Memory B cell (primary cell): ENCODE results near the gene MMP20.
A peak's percentile ranks its signal among the peaks of the same experiment; 100 is the strongest.

Source experiments
- ATAC-seq: fragments of 150-1000 bp; cut with Tn5 transposase; 2 replicates; pipeline ENCODE4 v1.10.0; 2021; ENCODE audit warnings: low read depth, mild to moderate bottlenecking, moderate library complexity
- DNase-seq, 2 donors: peaks; one replicate each; pipeline ENCODE4 v3.0.0; 2022; ENCODE audit warnings: low spot score in 2 of 2
- H3K27ac Mint-ChIP-seq: one replicate; pipeline ENCODE4 v1.8.0; 2022; ENCODE audit warnings: mild to moderate bottlenecking, moderate library complexity, mixed read lengths
- H3K27me3 Mint-ChIP-seq: one replicate; pipeline ENCODE4 v1.8.0; 2022; ENCODE audit warnings: mixed read lengths
- H3K36me3 Mint-ChIP-seq: one replicate; pipeline ENCODE4 v1.8.0; 2022; ENCODE audit warnings: mild to moderate bottlenecking, mixed read lengths
- H3K4me1 Mint-ChIP-seq: one replicate; pipeline ENCODE4 v1.8.0; 2022; ENCODE audit warnings: mixed read lengths
- H3K4me3 Mint-ChIP-seq: one replicate; pipeline ENCODE4 v1.8.0; 2022; ENCODE audit warnings: mild to moderate bottlenecking, moderate library complexity, mixed read lengths
- H3K9me3 Mint-ChIP-seq: one replicate; pipeline ENCODE4 v1.8.0; 2022; ENCODE audit warnings: mixed read lengths

MMP20 gene

GRCh38 chr11:102625177-102625576 is at the start of gene MMP20:
TSS of gene MMP20 (minus strand) at chr11:102625332. CDS start at chr11:102625319, 13 bp downstream.
- no peak for DNase-seq
- H3K9me3 Mint-ChIP-seq: no peaks in the 10 kb centered on the region
- no peak within 1 kb of the TSS for H3K4me3 Mint-ChIP-seq
- H3K27me3 Mint-ChIP-seq: peaks cover 14% of the 10 kb centered on the region
- no peak within 1 kb of the TSS for H3K27ac Mint-ChIP-seq
- no peak for ATAC-seq
- no peaks in the 10 kb centered on the region for H3K36me3 Mint-ChIP-seq
- peaks cover 3% of the 10 kb centered on the region for H3K4me1 Mint-ChIP-seq

GRCh38 chr11:102669664-102670063 is 44.5 kb upstream of the MMP20 start:
- no peak overlapping the region for H3K27ac Mint-ChIP-seq

GRCh38 chr11:102666331-102666957 is 41.3 kb upstream of the MMP20 start:
- H3K4me3 Mint-ChIP-seq: no peak overlapping the region
- H3K27ac Mint-ChIP-seq: no peak overlapping the region
- no peak for ATAC-seq
- peaks cover 3% of the 10 kb centered on the region for H3K4me1 Mint-ChIP-seq
- H3K36me3 Mint-ChIP-seq: no peaks in the 10 kb centered on the region
- no peaks in the 10 kb centered on the region for H3K9me3 Mint-ChIP-seq
- DNase-seq: no peak
- H3K27me3 Mint-ChIP-seq: peaks cover 10% of the 10 kb centered on the region

More at GRCh38 chr11:102669664-102670063, 44.5 kb upstream of the MMP20 start:
- H3K27me3 Mint-ChIP-seq: peaks cover 6% of the 10 kb centered on the region
- no peak for DNase-seq
- H3K4me3 Mint-ChIP-seq: no peak overlapping the region
- no peaks in the 10 kb centered on the region for H3K9me3 Mint-ChIP-seq
- ATAC-seq: no peak
- peaks cover 3% of the 10 kb centered on the region for H3K4me1 Mint-ChIP-seq
- H3K36me3 Mint-ChIP-seq: no peaks in the 10 kb centered on the region

GRCh38 chr11:102664001-102664752 is 39.0 kb upstream of the MMP20 start:
- Mint-ChIP-seq H3K4me3 (no peak overlapping the region), H3K9me3 (no peaks in the 10 kb centered on the region), H3K27ac (no peak overlapping the region), H3K36me3 (no peaks in the 10 kb centered on the region), H3K27me3 (peaks cover 9% of the 10 kb centered on the region), H3K4me1 (no peaks in the 10 kb centered on the region)
- ATAC-seq: peak; percentile 56
- peak in 1 of 2 donors; percentile 4 for DNase-seq

- ATAC-seq: no peak
- DNase-seq: no peak
- no peaks in the 10 kb centered on the region for H3K9me3 Mint-ChIP-seq
- H3K4me1 Mint-ChIP-seq: no peaks in the 10 kb centered on the region
- peaks cover 14% of the 10 kb centered on the region for H3K27me3 Mint-ChIP-seq
- no peak overlapping the region for H3K27ac Mint-ChIP-seq
- no peak overlapping the region for H3K4me3 Mint-ChIP-seq
- no peaks in the 10 kb centered on the region for H3K36me3 Mint-ChIP-seq
These were observed 37.5 kb upstream of the MMP20 start for GRCh38 chr11:102662607-102663006.

- no peaks in the 10 kb centered on the region for H3K9me3 Mint-ChIP-seq
- no peak overlapping the region for H3K27ac Mint-ChIP-seq
- no peaks in the 10 kb centered on the region for H3K36me3 Mint-ChIP-seq
- DNase-seq (no peak), ATAC-seq (no peak)
- no peaks in the 10 kb centered on the region for H3K4me1 Mint-ChIP-seq
- H3K27me3 Mint-ChIP-seq: peaks cover 19% of the 10 kb centered on the region
- no peak overlapping the region for H3K4me3 Mint-ChIP-seq
These were observed 35.9 kb upstream of the MMP20 start for GRCh38 chr11:102661040-102661439.

- no peaks in the 10 kb centered on the region for H3K36me3 Mint-ChIP-seq
- H3K4me3 Mint-ChIP-seq: no peak overlapping the region
- no peaks in the 10 kb centered on the region for H3K4me1 Mint-ChIP-seq
These were observed 31.4 kb upstream of the MMP20 start for GRCh38 chr11:102656528-102656927.

GRCh38 chr11:102655547-102655946 is 30.4 kb upstream of the MMP20 start:
- Mint-ChIP-seq H3K4me3 (no peak overlapping the region), H3K9me3 (peaks cover 2% of the 10 kb centered on the region), H3K27ac (no peak overlapping the region), H3K36me3 (no peaks in the 10 kb centered on the region), H3K4me1 (no peaks in the 10 kb centered on the region), H3K27me3 (peaks cover 19% of the 10 kb centered on the region)
- DNase-seq (no peak), ATAC-seq (no peak)

More at GRCh38 chr11:102656528-102656927, 31.4 kb upstream of the MMP20 start:
- no peak for DNase-seq
- Mint-ChIP-seq H3K9me3 (peaks cover 2% of the 10 kb centered on the region), H3K27ac (no peak overlapping the region), H3K27me3 (peaks cover 19% of the 10 kb centered on the region)
- no peak for ATAC-seq

- ATAC-seq: no peak
- no peak overlapping the region for H3K4me3 Mint-ChIP-seq
- no peaks in the 10 kb centered on the region for H3K36me3 Mint-ChIP-seq
- DNase-seq: no peak
- peaks cover 2% of the 10 kb centered on the region for H3K9me3 Mint-ChIP-seq
- H3K4me1 Mint-ChIP-seq: no peaks in the 10 kb centered on the region
- peaks cover 19% of the 10 kb centered on the region for H3K27me3 Mint-ChIP-seq
- no peak overlapping the region for H3K27ac Mint-ChIP-seq
These were observed 29.6 kb upstream of the MMP20 start for GRCh38 chr11:102654761-102655160.

- no peak for ATAC-seq
- H3K9me3 Mint-ChIP-seq: peaks cover 2% of the 10 kb centered on the region
- no peak overlapping the region for H3K27ac Mint-ChIP-seq
- DNase-seq: no peak
- H3K4me3 Mint-ChIP-seq: no peak overlapping the region
- H3K36me3 Mint-ChIP-seq: no peaks in the 10 kb centered on the region
- peaks cover 15% of the 10 kb centered on the region for H3K27me3 Mint-ChIP-seq
- H3K4me1 Mint-ChIP-seq: no peaks in the 10 kb centered on the region
These were observed 28.7 kb upstream of the MMP20 start for GRCh38 chr11:102653744-102654291.

- Mint-ChIP-seq H3K27me3 (peaks cover under 1% of the 10 kb centered on the region), H3K4me1 (no peaks in the 10 kb centered on the region), H3K9me3 (no peaks in the 10 kb centered on the region), H3K27ac (no peak overlapping the region), H3K4me3 (no peak overlapping the region), H3K36me3 (no peaks in the 10 kb centered on the region)
- DNase-seq (no peak), ATAC-seq (no peak)
These were observed 22.3 kb upstream of the MMP20 start for GRCh38 chr11:102647430-102647829.

- Mint-ChIP-seq H3K9me3 (no peaks in the 10 kb centered on the region), H3K4me3 (no peak overlapping the region), H3K27ac (no peak overlapping the region), H3K27me3 (no peaks in the 10 kb centered on the region), H3K4me1 (no peaks in the 10 kb centered on the region), H3K36me3 (no peaks in the 10 kb centered on the region)
- DNase-seq (no peak), ATAC-seq (no peak)
These were observed 18.8 kb upstream of the MMP20 start for GRCh38 chr11:102643941-102644340.

- Mint-ChIP-seq H3K9me3 (no peaks in the 10 kb centered on the region), H3K27me3 (peaks cover 5% of the 10 kb centered on the region), H3K4me3 (no peak overlapping the region), H3K36me3 (no peaks in the 10 kb centered on the region), H3K4me1 (no peaks in the 10 kb centered on the region), H3K27ac (no peak overlapping the region)
- ATAC-seq: no peak
- DNase-seq: no peak
These were observed 15.8 kb upstream of the MMP20 start for GRCh38 chr11:102640946-102641345.

- DNase-seq (no peak), ATAC-seq (no peak)
- Mint-ChIP-seq H3K4me3 (no peak overlapping the region), H3K27ac (no peak overlapping the region), H3K27me3 (peaks cover 5% of the 10 kb centered on the region), H3K36me3 (no peaks in the 10 kb centered on the region), H3K9me3 (no peaks in the 10 kb centered on the region), H3K4me1 (no peaks in the 10 kb centered on the region)
These were observed 14.5 kb upstream of the MMP20 start for GRCh38 chr11:102639656-102640055.
